H1 (cell line): Measurements from ENCODE around the gene KRTAP10-8. TPM values are rescaled to one million over a fixed set of nuclear protein-coding genes. Genes with fewer than 3 reads are reported as not detected.

ENCODE experiments used
- CTCF ChIA-PET: fragments of 300-600 bp; sonication (Branson Sonifier 250); formaldehyde crosslinking; loops from one replicate; lab custom pipeline; 2021; ENCODE audit not compliant: partially characterized antibody; lab: Charles Lee
- POLR2A ChIA-PET: fragments of 300-600 bp; sonication (Branson Sonifier 250); formaldehyde crosslinking; loops from one replicate; lab custom pipeline; 2021; ENCODE audit warnings: inconsistent platforms; ENCODE audit not compliant: partially characterized antibody; lab: Charles Lee
- DNase-seq, 2 experiments: peaks; one replicate each; pipeline versions ENCODE4 v3.0.0 to v3.0.0-alpha.2; 2010 to 2022; ENCODE audit warnings: low spot score in 2 of 2, low read depth in 1 of 2, mixed read lengths in 1 of 2
- FAIRE-seq: peaks from 2 replicates; lab custom pipeline; 2011; peaks lifted over from hg19 to GRCh38; lab: Jason Lieb, UNC
- H2AFZ ChIP-seq: 2 replicates; pipeline ENCODE4 v1.8.1; 2012; ENCODE audit warnings: low read length, inconsistent platforms
- H2AK5ac ChIP-seq: 2 replicates; pipeline ENCODE4 v1.6.1; 2013; ENCODE audit warnings: low read depth, low read length
- H2BK120ac ChIP-seq: replicated peaks from 2 replicates; pipeline ENCODE3; 2013; ENCODE audit warnings: low read depth, low read length, inconsistent platforms
- H2BK12ac ChIP-seq: 2 replicates; pipeline ENCODE4 v1.6.1; 2013; ENCODE audit warnings: low read depth, low read length
- H2BK15ac ChIP-seq: 2 replicates; pipeline ENCODE4 v1.6.1; 2013; ENCODE audit warnings: low read length
- H2BK20ac ChIP-seq: 2 replicates; pipeline ENCODE4 v1.6.1; 2013; ENCODE audit warnings: low read length
- H2BK5ac ChIP-seq: 2 replicates; pipeline ENCODE4 v1.6.1; 2013; ENCODE audit warnings: low read depth, low read length
- H3K14ac ChIP-seq: 2 replicates; pipeline ENCODE4 v1.6.1; 2013; ENCODE audit warnings: inconsistent platforms; ENCODE audit not compliant: insufficient read length
- H3K18ac ChIP-seq: 2 replicates; pipeline ENCODE4 v1.6.1; 2013; ENCODE audit warnings: low read length; ENCODE audit errors: extremely low read depth
- H3K23ac ChIP-seq: 2 replicates; pipeline ENCODE4 v1.6.1; 2013; ENCODE audit warnings: inconsistent platforms; ENCODE audit not compliant: insufficient read length
- H3K23me2 ChIP-seq: 2 replicates; pipeline ENCODE4 v1.6.1; 2013; ENCODE audit warnings: low read depth, low read length
- H3K27ac ChIP-seq: 2 replicates; pipeline ENCODE4 v1.6.1; 2011; ENCODE audit warnings: low read depth, low read length, inconsistent platforms
- H3K27me3 ChIP-seq, 4 experiments: replicated peaks in 1 of 4; 1 replicate in 1 of 4; 2 replicates in 3 of 4; pipeline versions ENCODE4 v1.6.1 to v1.8.1; 2011 to 2013; ENCODE audit warnings: low read length in 3 of 4, mild to moderate bottlenecking in 3 of 4, inconsistent platforms in 2 of 4, mixed read lengths in 2 of 4, moderate library complexity in 1 of 4; ENCODE audit not compliant: control insufficient read depth in 3 of 4, insufficient read depth in 3 of 4; ENCODE audit errors: extremely low read depth in 1 of 4
- H3K36me3 ChIP-seq, 4 experiments: 2 replicates each; pipeline versions ENCODE4 v1.6.1 to v1.8.1; 2011 to 2013; ENCODE audit warnings: mild to moderate bottlenecking in 4 of 4, low read length in 3 of 4, moderate library complexity in 2 of 4, control low read depth in 1 of 4, inconsistent platforms in 1 of 4; ENCODE audit not compliant: insufficient read depth in 4 of 4, control insufficient read depth in 2 of 4
- H3K4ac ChIP-seq: replicated peaks from 2 replicates; pipeline ENCODE3; 2013; ENCODE audit warnings: low read length, low read depth, mixed read lengths, inconsistent platforms; ENCODE audit not compliant: insufficient read length
- H3K4me1 ChIP-seq, 4 experiments: replicated peaks in 1 of 4; 1 replicate in 1 of 4; 2 replicates in 3 of 4; pipeline versions ENCODE4 v1.6.1 to v1.8.1; 2011 to 2013; ENCODE audit warnings: low read length in 3 of 4, inconsistent platforms in 2 of 4, mixed read lengths in 1 of 4; ENCODE audit not compliant: insufficient read depth in 4 of 4, control insufficient read depth in 3 of 4
- H3K4me2 ChIP-seq, 2 experiments: 2 replicates each; pipeline versions ENCODE4 v1.6.1 to v1.8.1; 2011 to 2013; ENCODE audit warnings: low read depth in 2 of 2, low read length in 2 of 2, control low read depth in 1 of 2, inconsistent platforms in 1 of 2, mild to moderate bottlenecking in 1 of 2; ENCODE audit not compliant: insufficient read depth in 1 of 2
- H3K4me3 ChIP-seq, 4 experiments: fragments of 200-600, 300-600 bp in 1 of 4; sonication (generic), shearing (Covaris generic), sonication (Bioruptor Twin) in 1 of 4; 2 replicates each; pipeline versions ENCODE4 v1.5.1 to v1.8.1; 2011 to 2016; ENCODE audit warnings: low read length in 4 of 4, low read depth in 3 of 4, control low read depth in 2 of 4, inconsistent platforms in 2 of 4, mild to moderate bottlenecking in 2 of 4, mixed read lengths in 1 of 4, moderate library complexity in 1 of 4; ENCODE audit not compliant: insufficient read depth in 2 of 4; ENCODE audit errors: extremely low read depth in 1 of 4
- H3K56ac ChIP-seq: replicated peaks from 2 replicates; pipeline ENCODE3; 2013; ENCODE audit warnings: low read depth, mild to moderate bottlenecking, mixed read lengths, low read length, inconsistent platforms; ENCODE audit not compliant: insufficient read length
- H3K79me1 ChIP-seq: 2 replicates; pipeline ENCODE4 v1.6.1; 2013; ENCODE audit warnings: low read depth, low read length, control low read depth
- H3K79me2 ChIP-seq, 2 experiments: 2 replicates each; pipeline versions ENCODE4 v1.6.1 to v1.8.1; 2012 to 2013; ENCODE audit warnings: low read length in 2 of 2, mild to moderate bottlenecking in 2 of 2, inconsistent platforms in 1 of 2; ENCODE audit not compliant: insufficient read depth in 2 of 2, control insufficient read depth in 1 of 2
- H3K9ac ChIP-seq, 4 experiments: replicated peaks in 1 of 4; 1 replicate in 1 of 4; 2 replicates in 3 of 4; pipeline versions ENCODE4 v1.6.1 to v1.8.1; 2011 to 2013; ENCODE audit warnings: low read depth in 3 of 4, low read length in 3 of 4, control low read depth in 2 of 4, mild to moderate bottlenecking in 2 of 4, moderate library complexity in 2 of 4, inconsistent platforms in 1 of 4; ENCODE audit errors: extremely low read depth in 1 of 4
- H3K9me3 ChIP-seq, 2 experiments: 2 replicates each; pipeline versions ENCODE4 v1.6.1 to v1.8.1; 2012 to 2013; ENCODE audit warnings: mild to moderate bottlenecking in 2 of 2, moderate library complexity in 2 of 2, control low read depth in 1 of 2, inconsistent platforms in 1 of 2, low read depth in 1 of 2, low read length in 1 of 2, mixed read lengths in 1 of 2; ENCODE audit not compliant: insufficient read depth in 2 of 2
- H4K20me1 ChIP-seq, 2 experiments: replicated peaks in 1 of 2; 2 replicates each; pipeline versions ENCODE3 to v1.8.1; 2011 to 2013; ENCODE audit warnings: inconsistent platforms in 2 of 2, low read length in 2 of 2, mild to moderate bottlenecking in 1 of 2; ENCODE audit not compliant: insufficient read depth in 2 of 2, control insufficient read depth in 1 of 2
- H4K5ac ChIP-seq: 2 replicates; pipeline ENCODE4 v1.6.1; 2013; ENCODE audit warnings: low read length, low read depth, mixed read lengths, inconsistent platforms; ENCODE audit not compliant: insufficient read length
- H4K8ac ChIP-seq: 2 replicates; pipeline ENCODE4 v1.8.0; 2013; ENCODE audit warnings: mild to moderate bottlenecking, moderate library complexity, low read length, inconsistent platforms; ENCODE audit not compliant: insufficient read depth; ENCODE audit errors: extremely low read depth
- H4K91ac ChIP-seq: replicated peaks from 2 replicates; pipeline ENCODE3; 2013; ENCODE audit warnings: low read length, mixed read lengths, inconsistent platforms; ENCODE audit not compliant: insufficient read length
- ASH2L ChIP-seq: fragments of 200-600, 300-600 bp; sonication (generic); IDR thresholded peaks from one replicate; pipeline ENCODE4 v1.7.1; 2017; ENCODE audit warnings: low read length
- BCL11A ChIP-seq, 2 experiments: IDR thresholded peaks; one replicate each; pipeline ENCODE4 v1.6.1; 2011; ENCODE audit warnings: low read depth in 2 of 2, low read length in 2 of 2, mild to moderate bottlenecking in 2 of 2
- CTCF ChIP-seq, 3 experiments: IDR thresholded peaks; 1 replicate in 2 of 3; 2 replicates in 1 of 3; pipeline versions ENCODE4 v1.5.1 to v1.6.1; 2011; ENCODE audit warnings: low read length in 3 of 3, mild to moderate bottlenecking in 3 of 3, inconsistent platforms in 2 of 3, low read depth in 1 of 3, moderate library complexity in 1 of 3; ENCODE audit not compliant: insufficient read depth in 1 of 3; ENCODE audit errors: control extremely low read depth in 1 of 3
- JUND ChIP-seq: IDR thresholded peaks from 2 replicates; pipeline ENCODE4 v1.6.1; 2011; ENCODE audit warnings: mild to moderate bottlenecking, improper control_type of control experiment, low read length
- KDM5A ChIP-seq: fragments of 200-600 bp; IDR thresholded peaks from 2 replicates; pipeline ENCODE4 v1.7.1; 2012; ENCODE audit warnings: mild to moderate bottlenecking, low read length, inconsistent platforms, mixed read lengths
- PHF8 ChIP-seq: fragments of 200-600 bp; sonication (generic); conservative IDR thresholded peaks from 2 replicates; pipeline ENCODE4 v1.7.1; 2012; ENCODE audit warnings: low read depth, mild to moderate bottlenecking, inconsistent platforms, low read length, moderate library complexity
- RNF2 ChIP-seq: fragments of 200-900, 300-1000 bp; sonication (generic); IDR thresholded peaks from 2 replicates; pipeline ENCODE4 v1.7.1; 2016; ENCODE audit warnings: borderline replicate concordance, low read depth, mild to moderate bottlenecking, antibody characterized with exemption, low read length; ENCODE audit not compliant: poor library complexity, severe bottlenecking; ENCODE audit errors: missing control alignments
- SRF ChIP-seq: IDR thresholded peaks from 2 replicates; pipeline ENCODE4 v1.6.1; 2011; ENCODE audit warnings: mild to moderate bottlenecking, low read depth, low read length, moderate library complexity
- WGBS, 2 experiments: shearing (Covaris generic) in 1 of 2; methylation state at CpG; one replicate each; pipeline versions ENCODE4 v1.1.6 to v1.1.7; 2013 to 2015; ENCODE audit warnings: low lambda C conversion rate in 2 of 2, mixed read lengths in 2 of 2, inconsistent platforms in 1 of 2, low coverage in 1 of 2, missing lambda C conversion rate in 1 of 2; ENCODE audit not compliant: insufficient replicate concordance in 2 of 2, insufficient coverage in 1 of 2, insufficient read length in 1 of 2; ENCODE audit errors: extremely low coverage in 1 of 2, missing lambda C conversion rate in 1 of 2; 5-methylcytosine and 5-hydroxymethylcytosine counted together
- polyA plus RNA-seq, 7 experiments: library from polyadenylated mRNA; depleted of rRNA in 3 of 7; stranded (reverse) in 5 of 7; unstranded in 2 of 7; fragments of >200 nt in 5 of 7; fragments of 200-250 nt in 2 of 7; gene quantifications; 1 replicate in 5 of 7; 2 replicates in 1 of 7; 4 replicates in 1 of 7; pipeline versions ENCODE4 v1.2.1 to v1.2.3, GENCODE V29; 2011 to 2013; ENCODE audit warnings: missing spikeins in 2 of 7, mixed read lengths in 2 of 7
- total RNA-seq: library from RNA; stranded (reverse); fragmentation: NEBNext Ultra II Directional; extraction: Animal tissue kit (Norgen Biotek cat#: 25700); gene quantifications from 2 replicates; pipeline ENCODE4 v1.2.1, GENCODE V29; 2021
- TF ChIP-seq, protein P1 (sequence below): IDR thresholded peaks from 2 replicates; pipeline ENCODE4 v1.6.1; 2011; ENCODE audit warnings: low read depth, mild to moderate bottlenecking, low read length; ENCODE audit not compliant: insufficient read depth

Gene KRTAP10-8
- total and polyA plus RNA-seq, 2 of the 8 experiments (the other 6 are each of a cell fraction or from before 2014, with no cell fraction given) = not detected

DNA sequence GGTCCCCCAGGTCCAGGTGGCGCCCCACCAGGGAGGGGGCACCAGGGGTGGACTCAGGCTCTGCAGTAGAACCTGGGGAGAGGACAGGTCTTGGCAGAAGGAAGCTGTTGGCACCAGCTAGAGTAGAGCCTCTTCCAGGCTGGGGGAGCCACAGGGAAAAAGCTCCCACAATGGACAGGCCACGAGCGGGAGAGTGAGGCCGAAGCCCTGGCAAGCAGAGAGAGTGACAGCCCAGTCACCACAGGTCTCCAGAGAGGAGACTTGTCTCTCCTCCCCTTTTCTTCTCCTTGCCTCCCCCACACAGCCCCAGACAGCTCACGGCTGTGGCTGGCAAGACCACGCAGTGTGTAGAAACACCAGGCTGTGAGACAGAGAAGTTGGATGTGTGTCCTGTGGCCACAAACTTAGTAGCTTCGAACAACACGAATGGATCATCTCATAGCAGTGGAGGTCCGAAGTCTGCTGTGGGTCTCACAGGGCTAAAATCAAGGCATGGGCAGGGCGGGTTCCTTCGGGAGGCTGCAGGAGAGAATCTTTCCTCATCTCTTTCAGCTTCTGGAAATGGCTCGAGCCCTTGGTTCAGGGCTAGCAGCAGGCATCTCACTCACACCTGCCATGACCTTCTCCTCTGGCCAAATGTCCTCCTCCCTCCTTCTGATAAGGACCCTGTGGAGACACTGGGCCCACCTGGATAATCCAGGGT, 39.2 kb downstream of the KRTAP10-8 start:
- no peaks in the 10 kb centered on the region for H3K23me2 ChIP-seq
- no peaks in the 10 kb centered on the region for H3K36me3 ChIP-seq
- no peak overlapping the region for H3K4me2 ChIP-seq
- no peak overlapping the region for H3K14ac ChIP-seq
- no peaks in the 10 kb centered on the region; the same call in 1 of the 2 replicates for H3K79me1 ChIP-seq
- POLR2A ChIA-PET = no interaction called here
- H3K27ac ChIP-seq = no peak overlapping the region
- no peak overlapping the region for H2BK120ac ChIP-seq
- peaks cover 0 to 2% (median 0%) of the 10 kb centered on the region in 4 experiments; a peak in 1 of 7 replicates for H3K27me3 ChIP-seq
- H3K9ac ChIP-seq = no peak overlapping the region
- H3K18ac ChIP-seq = no peak overlapping the region
- H4K5ac ChIP-seq = no peak overlapping the region
- no peak overlapping the region for H2AFZ ChIP-seq
- CTCF ChIA-PET = interaction anchor here (0.6 to 1.6 kb wide), 5 partner anchors 13 to 359 kb away, joined by 3 to 4 read pairs (median 3); no protein-coding TSS in a partner anchor
- H2BK20ac ChIP-seq = no peak overlapping the region
- FAIRE-seq (no peak), DNase-seq (no peak)
- H2BK12ac ChIP-seq = no peak overlapping the region
- H3K56ac ChIP-seq = no peak overlapping the region
- no peak overlapping the region for H3K4ac ChIP-seq
- peaks cover 0 to 14% (median 4%) of the 10 kb centered on the region in 4 experiments; a peak in 3 of 7 replicates for H3K4me1 ChIP-seq
- H2BK15ac ChIP-seq = no peak overlapping the region
- no peaks in the 10 kb centered on the region for H3K79me2 ChIP-seq
- H4K8ac ChIP-seq = no peak overlapping the region
- WGBS, 2 experiments = 82% methylated on average over 12 of the region's 12 CpGs; no CpG with 5 or more reads in 1 of the 2 experiments
- H2AK5ac ChIP-seq = no peak overlapping the region
- H3K4me3 ChIP-seq = no peak overlapping the region
- no peak overlapping the region for H3K23ac ChIP-seq
- no peak overlapping the region for H2BK5ac ChIP-seq
- no peaks in the 10 kb centered on the region; a peak in 1 of 4 replicates for H3K9me3 ChIP-seq
- peak overlapping the region; percentile 39 for H4K91ac ChIP-seq
- H4K20me1 ChIP-seq = no peaks in the 10 kb centered on the region
- TF ChIP-seq, protein P1, sequence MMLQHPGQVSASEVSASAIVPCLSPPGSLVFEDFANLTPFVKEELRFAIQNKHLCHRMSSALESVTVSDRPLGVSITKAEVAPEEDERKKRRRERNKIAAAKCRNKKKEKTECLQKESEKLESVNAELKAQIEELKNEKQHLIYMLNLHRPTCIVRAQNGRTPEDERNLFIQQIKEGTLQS = no peak
- TF ChIP-seq KDM5A = no peak
- no peak for TF ChIP-seq SRF
- TF ChIP-seq CTCF (IDR thresholded peaks at IDR 0.05; ENCODE audit: control extremely low read depth in 1 of 3, insufficient read depth in 1 of 3, low read depth in 1 of 3, low read length in 3 of 3) = no peak
- no peak for TF ChIP-seq ASH2L
- no peak for TF ChIP-seq JUND
- TF ChIP-seq PHF8 = no peak
- no peak for TF ChIP-seq BCL11A (IDR thresholded peaks at IDR 0.05; ENCODE audit: low read depth in 2 of 2, low read length in 2 of 2)
- no peak for TF ChIP-seq RNF2
